CD4-positive, alpha-beta T cell treated with Interleukin-21 for 1 hour (primary cell): ENCODE data around the gene WNT1.

Experiments
- DNase-seq: peaks from one replicate; pipeline ENCODE4 v3.0.0-alpha.2; 2020

WNT1 gene

GRCh38 chr12:49010092-49010668 lies 32.1 kb downstream of the WNT1 start:
- no peak for DNase-seq

DNA sequence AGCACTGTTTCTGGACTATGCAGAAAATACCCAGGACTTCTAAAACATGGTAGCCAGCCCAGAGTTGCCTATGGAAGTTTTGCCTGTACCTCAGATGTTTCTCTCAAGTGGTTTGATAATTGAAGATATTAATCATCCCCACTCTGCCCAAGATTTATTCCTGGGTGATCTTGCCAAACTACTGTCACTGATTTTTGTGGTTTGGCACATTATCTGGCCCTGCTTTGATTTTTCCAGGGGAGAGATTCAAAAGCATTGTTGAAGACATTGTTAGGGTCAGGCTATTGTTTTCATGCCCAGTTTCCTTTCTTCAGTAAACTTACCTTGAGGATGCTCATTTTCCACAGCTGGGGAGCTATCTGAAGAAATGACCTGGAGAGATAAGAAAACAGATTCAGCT lies 34.6 kb downstream of the WNT1 start:
- DNase-seq: no peak

- DNase-seq: no peak
Observed at GRCh38 chr12:49013428-49013827, 35.3 kb downstream of the WNT1 start.

- no peak for DNase-seq
Observed at GRCh38 chr12:49014547-49014946, 36.4 kb downstream of the WNT1 start.

DNA sequence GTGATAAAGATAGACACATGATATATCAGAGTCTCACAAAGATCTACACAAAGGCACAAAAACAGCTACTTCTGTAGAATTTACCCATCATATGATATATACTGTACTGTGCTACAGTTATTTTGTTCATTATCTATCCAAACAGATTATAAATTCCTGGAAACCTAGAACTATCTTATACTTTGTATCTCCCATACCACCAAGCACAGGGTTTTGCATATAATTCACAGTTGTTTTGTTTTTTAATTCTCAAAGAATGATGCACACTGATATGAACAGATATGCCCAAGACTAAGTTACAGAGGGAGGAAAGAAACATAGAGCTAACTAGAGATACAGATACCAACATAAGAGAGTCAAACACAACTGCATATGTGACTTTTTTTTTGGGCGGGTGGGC lies 37.1 kb downstream of the WNT1 start:
- no peak for DNase-seq

GRCh38 chr12:49017891-49018260 lies 39.8 kb downstream of the WNT1 start:
- peak; percentile 39 for DNase-seq

GRCh38 chr12:49018261-49019119 lies 40.4 kb downstream of the WNT1 start, which contains the start of gene PRKAG1:
Gene PRKAG1, minus strand, starts transcription at chr12:49018776. Its CDS starts 36 bp downstream, at chr12:49018740.
- DNase-seq: peak; percentile 97

DNA sequence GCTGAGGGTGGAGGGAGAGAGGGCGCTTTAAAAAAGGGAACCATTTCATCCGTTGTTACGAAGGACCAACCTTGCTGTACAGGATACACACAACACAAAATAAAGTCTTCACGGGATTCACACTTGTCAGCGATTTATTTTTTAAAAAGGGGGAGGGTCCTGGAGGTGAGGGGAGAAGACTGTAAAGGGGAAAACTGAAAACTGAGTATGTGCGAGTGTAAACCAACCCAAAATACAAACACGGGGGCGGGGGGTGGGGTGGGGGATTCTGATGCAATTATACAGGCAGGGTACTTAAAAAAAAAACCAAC lies 41.0 kb downstream of the WNT1 start:
- no peak for DNase-seq

DNA sequence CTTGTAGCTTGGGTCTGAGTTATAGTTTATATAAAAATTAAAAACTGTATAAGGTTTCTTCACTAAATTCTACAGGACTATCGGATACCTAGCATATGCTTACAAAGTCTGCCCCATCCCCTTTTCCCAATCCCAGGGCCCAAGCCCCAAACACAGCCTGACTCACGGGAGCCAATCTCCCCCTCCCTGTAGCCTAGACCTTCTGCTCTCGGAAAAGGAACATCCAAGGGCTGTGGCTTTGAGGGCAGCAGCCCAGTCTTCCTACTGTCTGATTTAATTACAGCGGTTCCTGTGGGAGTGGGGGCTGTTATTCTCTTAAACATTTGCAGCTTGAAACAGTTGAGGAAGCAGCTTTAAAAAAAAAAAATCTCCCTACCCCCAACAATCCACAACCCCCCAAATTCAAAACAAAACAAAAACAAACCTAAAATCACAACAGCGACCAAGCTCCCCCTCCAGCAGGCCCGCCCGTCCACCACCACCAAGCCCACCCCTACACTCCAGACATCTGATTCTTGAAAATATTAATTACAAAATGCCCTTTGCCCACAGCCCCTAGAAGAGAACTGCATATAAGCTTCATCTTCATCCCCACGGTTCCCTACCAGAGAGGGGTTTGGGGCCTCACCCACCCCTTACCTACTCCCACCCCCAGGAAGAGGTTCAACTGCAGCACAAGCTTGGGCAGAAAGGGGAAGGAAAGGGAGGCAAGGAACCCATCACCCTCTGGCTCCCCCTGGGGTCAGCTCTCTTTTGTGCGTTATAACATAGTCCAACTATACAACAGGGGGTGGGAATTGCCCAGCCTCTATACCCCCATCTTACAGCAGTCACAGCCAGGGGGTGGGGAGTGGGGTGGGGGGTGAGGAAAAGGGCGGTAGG lies 41.6 kb downstream of the WNT1 start:
- DNase-seq: peak; percentile 62

GRCh38 chr12:49020441-49020840 lies 42.3 kb downstream of the WNT1 start:
- DNase-seq: no peak

DNA sequence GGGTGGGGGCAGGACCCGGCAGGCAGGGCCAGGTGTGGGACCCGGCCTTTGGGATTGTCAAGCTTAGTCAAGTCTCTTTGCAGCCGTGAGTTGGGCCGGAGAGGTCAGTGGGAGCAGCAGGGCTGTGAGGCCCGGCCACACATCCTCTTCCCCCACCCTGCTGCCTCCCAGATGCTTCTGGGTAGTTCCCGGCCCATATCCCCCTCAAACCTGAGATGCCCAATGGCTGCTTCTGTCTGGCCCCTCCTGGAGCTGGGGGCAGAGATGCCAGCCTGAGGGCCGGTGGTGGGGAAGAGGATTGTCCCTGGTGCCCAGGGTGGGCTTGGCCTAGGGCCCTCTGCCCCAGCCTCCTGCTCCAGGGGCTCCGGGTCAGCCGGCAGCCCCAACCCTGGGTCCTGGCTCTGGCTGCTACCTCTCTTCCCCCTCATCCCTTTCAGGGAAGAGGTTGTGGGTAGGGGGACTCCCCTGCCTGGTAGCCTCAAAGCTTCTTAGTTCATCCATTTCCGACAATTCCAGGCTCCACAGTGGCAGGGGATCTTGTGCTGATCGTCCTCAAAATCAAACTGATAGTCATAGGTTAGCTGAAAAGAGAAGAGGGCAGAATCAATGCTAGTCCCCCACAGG lies 43.3 kb downstream of the WNT1 start:
- no peak for DNase-seq

DNA sequence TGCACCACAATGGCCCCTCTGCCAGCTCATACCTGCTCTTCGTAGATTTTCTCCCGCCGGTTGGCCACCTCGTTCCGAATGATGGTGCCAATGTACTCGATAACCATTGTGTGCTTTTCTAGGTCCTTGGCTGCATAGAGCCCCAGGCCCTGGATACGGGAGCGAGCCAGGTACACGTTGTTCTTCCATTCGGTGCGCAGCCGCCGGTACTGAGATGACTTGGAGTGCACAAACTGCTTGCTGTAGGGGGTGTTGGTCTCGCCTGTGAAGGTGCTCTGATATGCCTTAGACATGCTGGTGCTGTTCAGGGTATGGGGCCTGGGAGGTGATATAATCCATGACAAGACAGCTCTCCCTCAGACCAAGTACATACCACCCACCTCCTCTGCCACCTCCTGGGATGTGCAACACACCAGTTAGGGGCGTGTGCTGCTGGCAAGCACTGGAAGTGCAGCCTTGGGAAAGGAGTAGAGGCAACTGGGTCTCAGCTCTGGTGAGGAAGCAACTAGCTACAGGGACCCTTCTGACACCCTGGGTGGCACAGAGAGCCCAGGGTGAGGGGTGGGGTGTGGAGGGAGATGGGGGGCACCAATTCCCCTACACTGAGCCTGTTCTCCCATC lies 44.5 kb downstream of the WNT1 start:
- no peak for DNase-seq

GRCh38 chr12:49023812-49024211 lies 45.7 kb downstream of the WNT1 start:
- DNase-seq: no peak

DNA sequence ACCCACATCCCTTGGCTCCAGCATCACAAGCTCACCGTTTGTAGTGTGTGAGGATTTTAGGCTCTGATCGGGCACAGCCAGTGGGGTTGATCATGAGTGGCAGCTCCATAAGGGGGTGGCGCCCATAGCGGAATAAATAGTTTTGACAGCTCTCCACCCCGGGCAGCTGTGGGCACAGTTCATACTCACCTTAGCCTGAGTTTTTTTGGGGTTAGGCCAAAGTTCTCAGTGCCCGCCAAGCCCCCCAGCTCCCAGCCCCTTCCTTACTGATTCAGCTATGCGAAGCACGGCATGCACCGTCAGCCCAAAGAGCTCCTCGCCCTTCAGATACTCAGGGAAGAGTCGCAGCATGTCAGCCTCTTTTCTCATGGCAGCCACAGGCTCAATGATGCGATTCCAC lies 46.4 kb downstream of the WNT1 start:
- DNase-seq: no peak

- no peak for DNase-seq
Observed at GRCh38 chr12:49025463-49025862, 47.3 kb downstream of the WNT1 start.

- no peak for DNase-seq
Observed at GRCh38 chr12:49026101-49026500, 48.0 kb downstream of the WNT1 start.

- DNase-seq: no peak
Observed at GRCh38 chr12:49026678-49027480, 48.8 kb downstream of the WNT1 start.

DNA sequence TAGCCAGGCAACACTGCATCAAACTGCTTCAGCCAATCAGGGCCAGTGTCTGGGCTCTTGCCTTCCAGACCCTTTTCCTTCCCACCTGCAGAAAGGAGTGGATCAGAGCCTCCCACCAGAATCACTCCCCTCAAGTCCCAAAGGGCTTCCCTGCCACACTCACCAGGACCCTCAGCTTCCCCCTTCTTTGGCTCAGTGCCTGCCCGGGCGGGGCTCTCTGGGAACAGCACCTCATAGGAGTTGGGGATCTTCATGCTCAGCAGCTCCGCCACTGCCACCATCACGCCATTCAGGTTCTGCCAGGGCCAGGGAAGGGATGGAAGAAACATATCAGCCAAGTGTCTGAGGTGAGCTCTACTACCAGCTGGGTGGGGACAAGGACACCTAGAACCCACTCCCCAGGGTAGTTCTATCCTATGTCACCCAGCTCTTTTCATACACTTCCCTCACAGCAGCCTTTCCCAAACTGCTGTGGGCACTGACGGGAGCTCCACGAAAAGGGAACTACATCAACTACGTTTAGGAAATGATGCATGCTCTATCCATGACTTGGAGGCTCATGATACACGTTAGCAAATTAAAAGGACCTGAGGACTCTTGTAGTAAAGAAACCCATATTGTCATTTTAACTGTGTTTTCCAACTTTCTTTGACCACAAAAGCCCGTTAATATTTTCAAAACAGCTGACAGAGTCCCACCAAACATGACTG lies 49.9 kb downstream of the WNT1 start:
- DNase-seq: no peak

GRCh38 chr12:49028666-49029275 lies 50.6 kb downstream of the WNT1 start:
- DNase-seq: no peak

DNA sequence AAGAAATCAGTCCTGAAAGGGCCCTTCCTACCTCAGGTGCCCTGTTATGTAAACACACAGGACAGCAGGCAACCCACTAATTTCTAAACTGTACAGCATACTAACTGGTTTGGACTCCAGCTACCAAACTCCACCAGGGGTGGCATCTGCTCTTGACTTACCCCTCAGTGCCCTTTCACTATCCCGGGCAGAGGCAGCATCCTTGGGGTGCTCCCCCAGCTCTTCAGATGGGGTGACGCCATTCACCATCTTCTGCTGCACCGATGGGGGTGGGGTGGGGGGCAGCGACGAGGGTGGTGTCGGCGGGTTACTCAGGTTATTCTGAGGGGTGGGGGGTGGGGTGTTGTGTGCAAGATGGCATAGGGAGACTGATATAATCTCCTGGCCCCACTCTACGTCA lies 52.0 kb downstream of the WNT1 start:
- DNase-seq: no peak
